AG09309 (cell line): ENCODE results near the gene LTBP1.

ENCODE experiments used
- DNase-seq: peaks from one replicate; pipeline ENCODE4 v3.0.0-alpha.2; 2010; ENCODE audit warnings: low read depth
- H3K4me3 ChIP-seq: 2 replicates; pipeline ENCODE4 v1.5.1; 2011; ENCODE audit warnings: mild to moderate bottlenecking, low read depth, low read length, moderate library complexity; ENCODE audit not compliant: control insufficient read depth
- TF ChIP-seq, protein P1 (sequence below): IDR thresholded peaks from 2 replicates; pipeline ENCODE4 v1.5.1; 2011; ENCODE audit warnings: mild to moderate bottlenecking, low read depth, low read length, inconsistent platforms; ENCODE audit not compliant: insufficient read depth, control insufficient read depth; ENCODE audit errors: missing control alignments

LTBP1 gene

DNA sequence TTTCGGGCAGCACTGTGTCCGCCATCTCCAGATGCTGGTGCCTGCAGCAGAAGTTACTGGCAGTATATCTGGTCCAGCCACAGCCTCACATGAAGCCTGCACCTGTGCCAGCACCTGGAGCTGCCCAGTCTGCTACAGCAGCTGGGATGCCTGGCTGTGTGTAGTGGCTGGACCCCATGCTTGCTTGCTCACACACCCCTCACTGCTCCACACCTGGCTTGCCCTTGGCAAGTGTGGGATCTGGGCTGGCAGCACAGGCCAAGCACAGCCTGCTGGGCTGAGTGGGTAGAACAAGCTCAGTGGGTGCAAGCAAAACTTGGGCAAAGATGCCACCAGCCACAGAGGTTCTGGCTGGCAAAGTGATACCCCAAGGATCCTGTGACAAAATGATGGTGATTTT lies 320.3 kb downstream of the LTBP1 start:
- DNase-seq, result no peak
- H3K4me3 ChIP-seq, result no peak overlapping the region
- TF ChIP-seq, protein P1, sequence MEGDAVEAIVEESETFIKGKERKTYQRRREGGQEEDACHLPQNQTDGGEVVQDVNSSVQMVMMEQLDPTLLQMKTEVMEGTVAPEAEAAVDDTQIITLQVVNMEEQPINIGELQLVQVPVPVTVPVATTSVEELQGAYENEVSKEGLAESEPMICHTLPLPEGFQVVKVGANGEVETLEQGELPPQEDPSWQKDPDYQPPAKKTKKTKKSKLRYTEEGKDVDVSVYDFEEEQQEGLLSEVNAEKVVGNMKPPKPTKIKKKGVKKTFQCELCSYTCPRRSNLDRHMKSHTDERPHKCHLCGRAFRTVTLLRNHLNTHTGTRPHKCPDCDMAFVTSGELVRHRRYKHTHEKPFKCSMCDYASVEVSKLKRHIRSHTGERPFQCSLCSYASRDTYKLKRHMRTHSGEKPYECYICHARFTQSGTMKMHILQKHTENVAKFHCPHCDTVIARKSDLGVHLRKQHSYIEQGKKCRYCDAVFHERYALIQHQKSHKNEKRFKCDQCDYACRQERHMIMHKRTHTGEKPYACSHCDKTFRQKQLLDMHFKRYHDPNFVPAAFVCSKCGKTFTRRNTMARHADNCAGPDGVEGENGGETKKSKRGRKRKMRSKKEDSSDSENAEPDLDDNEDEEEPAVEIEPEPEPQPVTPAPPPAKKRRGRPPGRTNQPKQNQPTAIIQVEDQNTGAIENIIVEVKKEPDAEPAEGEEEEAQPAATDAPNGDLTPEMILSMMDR, result no peak

DNA sequence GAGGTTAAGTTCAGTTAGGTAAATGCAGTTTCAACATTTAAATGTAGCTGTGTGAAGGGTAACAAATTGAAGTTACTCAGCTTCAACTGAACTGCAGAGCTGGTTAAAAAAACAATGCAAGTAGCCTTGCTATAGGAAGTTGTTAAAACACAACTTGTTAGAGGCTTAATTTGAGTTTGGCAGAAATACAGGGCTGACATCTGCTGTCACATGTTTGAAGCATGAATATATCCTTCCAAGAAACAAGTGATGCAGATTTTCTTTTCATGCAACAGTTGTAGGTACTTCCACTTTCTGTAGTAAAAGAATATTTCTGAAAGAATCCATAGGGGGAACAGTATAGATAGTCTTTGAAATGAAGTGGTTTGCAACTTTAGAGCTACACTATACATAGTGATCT lies 321.0 kb downstream of the LTBP1 start:
- no peak overlapping the region for H3K4me3 ChIP-seq
- TF ChIP-seq, protein P1, result no peak
- no peak for DNase-seq

DNA sequence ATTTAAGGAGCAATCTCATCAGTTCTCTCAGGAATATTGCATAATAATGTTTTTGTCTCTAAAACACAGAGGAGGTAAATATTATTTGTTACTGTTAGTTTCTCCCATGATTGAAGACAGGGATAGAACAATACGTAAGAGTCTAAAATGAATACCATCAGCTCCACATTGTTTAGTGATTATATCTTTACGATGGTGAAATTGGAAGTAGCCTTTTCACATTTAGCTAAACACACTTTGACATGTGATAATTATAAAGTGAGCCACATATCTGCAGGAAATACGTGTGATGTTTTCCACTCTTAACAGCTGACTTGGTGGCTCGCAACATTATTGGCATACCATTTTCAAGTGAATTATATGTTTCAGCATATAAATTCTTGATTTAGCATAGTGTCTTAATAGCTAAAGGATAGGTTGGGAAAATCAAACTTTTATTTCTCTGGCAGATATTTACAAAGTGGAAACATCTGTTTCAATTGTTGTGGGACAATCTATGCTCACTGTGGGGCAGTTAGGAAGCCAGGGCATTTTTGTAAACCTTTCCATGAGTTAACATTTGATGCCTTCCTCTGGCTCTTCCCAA lies 321.6 kb downstream of the LTBP1 start:
- TF ChIP-seq, protein P1, result no peak
- peak; percentile 50 for DNase-seq
- H3K4me3 ChIP-seq, result no peak overlapping the region

DNA sequence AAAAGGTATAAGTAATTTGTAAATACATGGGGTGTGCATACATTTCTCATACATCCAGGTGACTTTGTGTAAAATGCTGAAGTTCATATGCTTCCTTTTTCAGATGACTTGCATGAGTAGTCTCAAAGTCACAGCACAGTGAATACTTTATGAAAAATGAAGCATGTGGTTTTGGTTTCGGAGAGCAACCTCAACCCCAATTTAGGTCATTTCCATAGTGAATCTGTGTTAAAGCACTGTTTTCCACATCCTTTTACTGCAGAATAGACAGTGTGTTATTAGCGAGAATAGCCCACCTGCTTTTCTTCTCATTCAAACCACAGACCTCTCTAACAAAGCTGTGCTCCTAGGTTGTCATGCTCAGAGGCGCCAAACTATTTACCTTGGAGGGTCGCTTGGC lies 325.2 kb downstream of the LTBP1 start:
- H3K4me3 ChIP-seq, result no peak overlapping the region
- no peak for DNase-seq

DNA sequence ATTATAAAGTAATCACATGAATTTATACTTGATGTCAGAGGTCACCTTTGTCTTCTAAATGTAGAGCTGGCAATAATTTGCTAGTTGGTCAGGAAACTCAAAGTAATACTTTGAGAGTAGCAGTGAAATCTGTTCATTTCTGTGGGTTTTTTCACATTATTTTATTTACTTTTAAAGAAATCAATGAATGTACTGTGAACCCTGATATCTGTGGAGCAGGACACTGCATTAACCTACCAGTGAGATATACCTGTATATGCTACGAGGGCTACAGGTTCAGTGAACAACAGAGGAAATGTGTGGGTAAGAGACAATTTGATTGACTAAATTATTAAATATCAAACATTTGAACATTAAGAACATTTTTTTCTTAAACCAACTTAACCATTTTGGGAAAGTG lies 326.7 kb downstream of the LTBP1 start:
- no peak overlapping the region for H3K4me3 ChIP-seq
- DNase-seq, result no peak
- TF ChIP-seq, protein P1, result no peak

More for the DNA sequence above, 325.2 kb downstream of the LTBP1 start:
- TF ChIP-seq, protein P1, result no peak

DNA sequence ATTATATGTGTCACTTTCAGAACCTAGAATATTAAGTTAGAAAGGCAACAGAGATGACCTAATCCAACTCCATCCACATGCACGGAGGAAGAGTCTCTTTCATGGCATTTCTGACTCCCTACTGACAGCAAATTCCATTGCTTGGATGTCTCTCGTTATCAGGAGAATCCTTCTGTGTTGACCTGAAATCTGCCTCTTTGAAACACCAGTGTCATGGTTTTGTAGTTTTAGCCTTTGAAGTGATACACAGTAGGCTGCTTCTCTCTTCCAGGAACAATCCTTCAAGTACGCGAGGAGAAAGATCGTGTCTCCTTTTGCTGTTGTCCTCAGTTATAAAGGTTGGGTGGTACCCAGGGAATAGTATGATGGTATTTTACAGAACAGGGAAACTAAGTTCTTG lies 327.8 kb downstream of the LTBP1 start:
- H3K4me3 ChIP-seq, result no peak overlapping the region
- TF ChIP-seq, protein P1, result no peak
- DNase-seq, result no peak
